OCI-LY7 (cell line): ENCODE data around the gene TDRD5. TPM values are rescaled to one million over a fixed set of nuclear protein-coding genes. Genes with fewer than 3 reads are reported as not detected.

ENCODE experiments used
- BruUV-seq: library from RNA; stranded (reverse); fragments of 400-500 nt; replicated peaks from 2 replicates; lab custom pipeline; 2021; lab: Mats Ljungman, UMichigan
- CTCF ChIA-PET: fragments of 300-600 bp; sonication (Branson Sonifier 250); formaldehyde crosslinking; loops from one replicate; lab custom pipeline; 2022; ENCODE audit warnings: antibody characterized with exemption; ENCODE audit not compliant: unreplicated experiment; lab: Charles Lee
- POLR2A ChIA-PET: fragments of 300-600 bp; sonication (Branson Sonifier 250); formaldehyde crosslinking; loops from one replicate; lab custom pipeline; 2022; ENCODE audit warnings: antibody characterized with exemption; lab: Charles Lee
- DNase-seq: peaks from one replicate; pipeline ENCODE4 v3.0.0-alpha.2; 2015; ENCODE audit warnings: low spot score
- H2AFZ ChIP-seq: fragments of 200-600 bp; sonication (generic), shearing (Covaris generic); 2 replicates; pipeline ENCODE4 v1.6.1; 2014; ENCODE audit warnings: mild to moderate bottlenecking, antibody characterized with exemption, low read length, moderate library complexity
- H3K27ac ChIP-seq: fragments of 200-600 bp; sonication (generic); 2 replicates; pipeline ENCODE4 v1.5.1; 2014; ENCODE audit warnings: mixed run types, low read depth, mild to moderate bottlenecking, moderate library complexity, low read length, inconsistent platforms; ENCODE audit not compliant: poor library complexity, severe bottlenecking
- H3K36me3 ChIP-seq: fragments of 200-600 bp; sonication (generic); 2 replicates; pipeline ENCODE4 v1.6.1; 2014; ENCODE audit warnings: mild to moderate bottlenecking, antibody characterized with exemption, low read length, moderate library complexity, mixed read lengths; ENCODE audit not compliant: insufficient read depth
- H3K4me1 ChIP-seq: fragments of 200-600 bp; sonication (generic); 2 replicates; pipeline ENCODE4 v1.5.1; 2014; ENCODE audit warnings: mild to moderate bottlenecking, low read length; ENCODE audit not compliant: insufficient read depth, poor library complexity, severe bottlenecking
- H3K4me2 ChIP-seq: fragments of 200-600 bp; sonication (generic); 2 replicates; pipeline ENCODE4 v1.6.1; 2014; ENCODE audit warnings: mild to moderate bottlenecking, low read length
- H3K4me3 ChIP-seq: fragments of 200-600 bp; sonication (generic); 2 replicates; pipeline ENCODE4 v1.5.1; 2014; ENCODE audit warnings: mild to moderate bottlenecking, low read depth, low read length; ENCODE audit not compliant: poor library complexity, severe bottlenecking
- H3K79me2 ChIP-seq: fragments of 200-600 bp; sonication (generic); 2 replicates; pipeline ENCODE4 v1.6.1; 2016; ENCODE audit warnings: low read depth, mild to moderate bottlenecking, low read length, moderate library complexity, mixed read lengths; ENCODE audit not compliant: insufficient read depth
- H3K9me2 ChIP-seq: fragments of 200-600 bp; sonication (generic); 2 replicates; pipeline ENCODE4 v1.6.1; 2016; ENCODE audit warnings: mild to moderate bottlenecking, low read length, mixed read lengths; ENCODE audit not compliant: insufficient read depth
- H3K9me3 ChIP-seq: fragments of 200-600 bp; sonication (generic); 2 replicates; pipeline ENCODE4 v1.6.1; 2014; ENCODE audit warnings: mild to moderate bottlenecking, mixed run types, low read length, mixed read lengths
- H4K20me1 ChIP-seq: fragments of 200-600 bp; sonication (generic); 2 replicates; pipeline ENCODE4 v1.6.1; 2014; ENCODE audit warnings: mild to moderate bottlenecking, antibody characterized with exemption, low read length, moderate library complexity, mixed read lengths; ENCODE audit not compliant: insufficient read depth
- CTCF ChIP-seq: fragments of 200-600 bp; sonication (generic); conservative IDR thresholded peaks from 2 replicates; pipeline ENCODE4 v1.5.1; 2014; ENCODE audit warnings: mild to moderate bottlenecking, antibody characterized with exemption, low read length, moderate library complexity, mixed read lengths
- EZH2phosphoT487 ChIP-seq: fragments of 200-600 bp; sonication (generic); IDR thresholded peaks from 2 replicates; pipeline ENCODE4 v1.6.1; 2018; ENCODE audit warnings: low read depth, borderline replicate concordance, mild to moderate bottlenecking, mixed run types, antibody characterized with exemption, low read length, moderate library complexity, mixed read lengths
- intact Hi-C: fragments of 100-400 bp; cut with micrococcal nuclease; formaldehyde crosslinking; loops from one replicate; pipeline ENCODE4 v1.10.0; 2022; ENCODE audit not compliant: unreplicated experiment
- total RNA-seq, 2 experiments: library from RNA; depleted of rRNA in 1 of 2; stranded (reverse); fragments of >200 nt in 1 of 2; shearing (Covaris generic) in 1 of 2; gene quantifications; 2 replicates each; pipeline ENCODE4 v1.2.3, GENCODE V29; 2014 to 2022

Gene TDRD5
- total RNA-seq, 2 experiments from 2014 or later = not detected

- no peak for DNase-seq
- POLR2A ChIA-PET = no interaction called here
- intact Hi-C loops = no loop called here
- no peak overlapping the region for H3K4me2 ChIP-seq
- CTCF ChIA-PET = no interaction called here
- no peak overlapping the region for H2AFZ ChIP-seq
- no peaks in the 10 kb centered on the region for H4K20me1 ChIP-seq
- no peaks in the 10 kb centered on the region for H3K9me2 ChIP-seq
- no peaks in the 10 kb centered on the region for H3K79me2 ChIP-seq
- H3K36me3 ChIP-seq = no peaks in the 10 kb centered on the region
- H3K4me3 ChIP-seq = no peak overlapping the region
- no peak overlapping the region for H3K27ac ChIP-seq
- BruUV-seq = no TSS peak
- TF ChIP-seq CTCF (no peak), EZH2phosphoT487 (no peak)
- H3K9me3 ChIP-seq = peaks cover 4% of the 10 kb centered on the region; the same call in 1 of the 2 replicates
- H3K4me1 ChIP-seq = peaks cover 55% of the 10 kb centered on the region
These were observed 9.5 kb downstream of the TDRD5 start for GRCh38 chr1:179601093-179601492.

- H3K4me3 ChIP-seq = no peak overlapping the region
- H3K27ac ChIP-seq = no peak overlapping the region
- no peak overlapping the region for H2AFZ ChIP-seq
- peaks cover 22% of the 10 kb centered on the region for H3K4me1 ChIP-seq
- H3K9me3 ChIP-seq = no peaks in the 10 kb centered on the region
- no peak for DNase-seq
- no peaks in the 10 kb centered on the region for H3K79me2 ChIP-seq
- H3K4me2 ChIP-seq = no peak overlapping the region
- POLR2A ChIA-PET = no interaction called here
- no peaks in the 10 kb centered on the region for H4K20me1 ChIP-seq
- intact Hi-C loops = no loop called here
- no TSS peak for BruUV-seq
- H3K36me3 ChIP-seq = no peaks in the 10 kb centered on the region
- no peak for TF ChIP-seq CTCF
- no peak for TF ChIP-seq EZH2phosphoT487
- H3K9me2 ChIP-seq = no peaks in the 10 kb centered on the region
- CTCF ChIA-PET = no interaction called here
These were observed 20.7 kb downstream of the TDRD5 start for GRCh38 chr1:179612361-179612760.

GRCh38 chr1:179630719-179631118, 39.1 kb downstream of the TDRD5 start:
- Histone ChIP-seq H3K4me2 (no peak overlapping the region), H4K20me1 (no peaks in the 10 kb centered on the region), H3K9me2 (no peaks in the 10 kb centered on the region), H3K4me1 (no peaks in the 10 kb centered on the region), H3K36me3 (no peaks in the 10 kb centered on the region), H3K79me2 (no peaks in the 10 kb centered on the region), H3K9me3 (no peaks in the 10 kb centered on the region), H2AFZ (no peak overlapping the region), H3K27ac (no peak overlapping the region), H3K4me3 (no peak overlapping the region)
- DNase-seq = no peak
- intact Hi-C loops = no loop called here
- ChIA-PET CTCF (no interaction called here), POLR2A (no interaction called here)
- BruUV-seq = no TSS peak
- TF ChIP-seq CTCF (no peak), EZH2phosphoT487 (no peak)
